BJ (cell line): ENCODE data around the gene TWF2. TPM values are rescaled to one million over a fixed set of nuclear protein-coding genes. Genes with fewer than 3 reads are reported as not detected.

Experiments used
- CTCF ChIA-PET: fragments of 350-600 bp; formaldehyde crosslinking; extraction: SDS; loops from one replicate; lab custom pipeline; 2021; ENCODE audit warnings: antibody characterized with exemption, inconsistent platforms; lab: Yijun Ruan, JAX
- POLR2A ChIA-PET: fragments of 300-600 bp; sonication (Branson Sonifier 250); formaldehyde crosslinking; extraction: SDS; loops from one replicate; lab custom pipeline; 2021; ENCODE audit warnings: antibody characterized with exemption; lab: Charles Lee
- DNase-seq: peaks from one replicate; pipeline ENCODE4 v3.0.0-alpha.2; 2011; ENCODE audit warnings: low read depth
- H3K27me3 ChIP-seq: 2 replicates; pipeline ENCODE4 v1.6.0; 2011; ENCODE audit warnings: low read length; ENCODE audit not compliant: control insufficient read depth, insufficient read depth
- H3K36me3 ChIP-seq: 2 replicates; pipeline ENCODE4 v1.5.1; 2011; ENCODE audit warnings: low read length; ENCODE audit not compliant: control insufficient read depth, insufficient read depth
- H3K4me3 ChIP-seq: 2 replicates; pipeline ENCODE4 v1.5.1; 2011; ENCODE audit warnings: low read depth, mild to moderate bottlenecking, control low read depth, low read length
- CTCF ChIP-seq: IDR thresholded peaks from 2 replicates; pipeline ENCODE4 v1.5.1; 2011; ENCODE audit warnings: low read depth, mild to moderate bottlenecking, control low read depth, inconsistent platforms, low read length, moderate library complexity; ENCODE audit not compliant: insufficient read depth
- polyA plus RNA-seq: library from polyadenylated mRNA; depleted of rRNA; stranded (reverse); fragments of >200 nt; gene quantifications from 2 replicates; pipeline ENCODE4 v1.2.3, GENCODE V29; 2011

TWF2 gene
- polyA plus RNA-seq, 1 experiment: 205 TPM

GRCh38 chr3:52218026-52218425 is 20.9 kb downstream of the TWF2 start:
- no peak for DNase-seq
- ChIA-PET POLR2A (no interaction called here), CTCF (interaction anchor here (1.4 to 8.3 kb wide), 2 partner anchors 9 to 121 kb away, joined by 3 to 150 read pairs; no protein-coding TSS in a partner anchor)
- no peak for TF ChIP-seq CTCF
- no peak overlapping the region for H3K4me3 ChIP-seq
- H3K36me3 ChIP-seq: peaks cover 17% of the 10 kb centered on the region
- no peaks in the 10 kb centered on the region for H3K27me3 ChIP-seq

- no peak for TF ChIP-seq CTCF
- DNase-seq: no peak
- Histone ChIP-seq H3K27me3 (no peaks in the 10 kb centered on the region), H3K36me3 (peaks cover 21% of the 10 kb centered on the region), H3K4me3 (no peak overlapping the region)
- CTCF ChIA-PET: interaction anchor here (0.8 to 1.9 kb wide), 7 partner anchors 9 to 122 kb away, joined by 3 to 15 read pairs (median 4); no protein-coding TSS in a partner anchor
- POLR2A ChIA-PET: interaction anchor here (0.5 to 0.6 kb wide), 2 partner anchors 10 to 242 kb away, joined by 4 to 5 read pairs; no protein-coding TSS in a partner anchor
Measured at GRCh38 chr3:52217409-52217805, 21.6 kb downstream of the TWF2 start.

- Histone ChIP-seq H3K27me3 (no peaks in the 10 kb centered on the region), H3K36me3 (peaks cover 25% of the 10 kb centered on the region), H3K4me3 (no peak overlapping the region)
- ChIA-PET CTCF (interaction anchor here (0.8 to 1.9 kb wide), 6 partner anchors 8 to 123 kb away, joined by 3 to 15 read pairs (median 4); no protein-coding TSS in a partner anchor), POLR2A (interaction anchor here (0.5 to 0.6 kb wide), 2 partner anchors 9 to 242 kb away, joined by 4 to 5 read pairs; no protein-coding TSS in a partner anchor)
- DNase-seq: no peak
- no peak for TF ChIP-seq CTCF
Measured at GRCh38 chr3:52216585-52217408, 22.2 kb downstream of the TWF2 start.

GRCh38 chr3:52215351-52215750 is 23.6 kb downstream of the TWF2 start:
- no peak for DNase-seq
- TF ChIP-seq CTCF: no peak
- Histone ChIP-seq H3K27me3 (no peaks in the 10 kb centered on the region), H3K36me3 (peaks cover 32% of the 10 kb centered on the region), H3K4me3 (no peak overlapping the region)
- POLR2A ChIA-PET: no interaction called here
- CTCF ChIA-PET: interaction anchor here (1.3 kb wide), 2 partner anchors 17 to 124 kb away, joined by 3 to 4 read pairs; no protein-coding TSS in a partner anchor

GRCh38 chr3:52213901-52214300 is 25.1 kb downstream of the TWF2 start:
- TF ChIP-seq CTCF: no peak
- CTCF ChIA-PET: interaction anchor here (0.8 to 1.7 kb wide), 2 partner anchors 18 to 25 kb away, joined by 3 to 4 read pairs; partner anchors contain the start of gene TWF2
- POLR2A ChIA-PET: no interaction called here
- H3K4me3 ChIP-seq: no peak overlapping the region
- H3K27me3 ChIP-seq: no peaks in the 10 kb centered on the region
- H3K36me3 ChIP-seq: peaks cover 37% of the 10 kb centered on the region
- DNase-seq: no peak
